Ovary (tissue), 9 donors: ENCODE measurements around the gene ARSI. TPM values are rescaled to one million over a fixed set of nuclear protein-coding genes. Genes with fewer than 3 reads are reported as not detected.
"Not testable (repeated sequence)": the region's sequence is repeated elsewhere in the genome, so short reads cannot be mapped to it uniquely, and the experiment has no call there.

Experiments used
- DNase-seq, 5 donors: peaks; one replicate each; pipeline ENCODE4 v3.0.0-alpha.2; 2019 to 2020
- H3K27ac ChIP-seq, 2 donors: fragments of 200-600 bp; one replicate each; pipeline versions ENCODE4 v1.5.1 to v1.8.0; 2019 to 2022
- H3K27me3 ChIP-seq: fragments of 200-600 bp; one replicate; pipeline ENCODE4 v1.8.0; 2022
- H3K36me3 ChIP-seq: fragments of 200-600 bp; sonication (generic); one replicate; pipeline ENCODE4 v1.5.1; 2019
- H3K4me1 ChIP-seq: one replicate; pipeline ENCODE4 v1.8.1; 2013; ENCODE audit warnings: mild to moderate bottlenecking, moderate library complexity; ENCODE audit not compliant: insufficient read depth
- H3K4me3 ChIP-seq: fragments of 200-600 bp; sonication (generic); one replicate; pipeline ENCODE4 v1.5.1; 2017
- H3K9me3 ChIP-seq, 2 donors: fragments of 200-600 bp in 1 of 2; sonication (generic) in 1 of 2; one replicate each; pipeline versions ENCODE4 v1.5.1 to v1.8.1; 2013 to 2019; ENCODE audit warnings: mild to moderate bottlenecking in 1 of 2, moderate library complexity in 1 of 2
- EP300 ChIP-seq: sonication (generic); formaldehyde crosslinking; IDR thresholded peaks from one replicate; pipeline ENCODE4 v1.6.1; 2017; ENCODE audit warnings: antibody characterized with exemption
- POLR2A ChIP-seq: fragments of 450-650 bp; IDR thresholded peaks from one replicate; pipeline ENCODE4 v1.6.1; 2017; ENCODE audit warnings: antibody characterized with exemption, mild to moderate bottlenecking, moderate library complexity
- WGBS, 3 donors: extraction: QIAGEN DNeasy Blood & Tissue Kit in 1 of 3; methylation state at CpG; one replicate each; pipeline versions ENCODE4 v1.1.5 to v1.1.7; 2013 to 2017; 5-methylcytosine and 5-hydroxymethylcytosine counted together
- intact Hi-C, 4 donors: fragments of 100-400 bp; cut with DNase I; formaldehyde crosslinking; loops; one replicate each; pipeline versions ENCODE4 v1.11.0 to v1.15.1; 2022 to 2023
- polyA plus RNA-seq, 2 donors: library from polyadenylated mRNA; stranded (reverse); fragments of 200-250 nt in 1 of 2; fragments of 350-450 nt in 1 of 2; fragmentation: Illumina TruSeq in 1 of 2; extraction: RNeasy Lipid Tissue Mini Kit (QIAGEN cat#74804) in 1 of 2; gene quantifications; one replicate each; pipeline ENCODE4 v1.2.3, GENCODE V29; 2013 to 2014
- total RNA-seq, 7 donors: library from RNA; depleted of rRNA in 2 of 7; stranded (reverse); fragments of >200 nt in 2 of 7; fragmentation: NEBNext Ultra II Directional in 3 of 7; extraction: Animal tissue kit (Norgen Biotek cat#: 25700) in 3 of 7; gene quantifications; one replicate each; pipeline versions ENCODE4 v1.1.0 to v1.2.4, GENCODE V29; 2016 to 2023
- TF ChIP-seq, protein P1 (sequence below), 3 donors: fragments of 450-650 bp in 2 of 3; fragments of 200-600 bp in 1 of 3; IDR thresholded peaks; one replicate each; pipeline versions ENCODE4 v1.5.1 to v1.8.0; 2016 to 2022; ENCODE audit warnings: antibody characterized with exemption in 3 of 3, mild to moderate bottlenecking in 1 of 3
- donor health status: DM: no; HTN: no; CAD: no; lungs with moderate emphysema.
- donor health status: DM: no; HTN: no; CAD: no.
- donor health status: Bipolar disorder and iron deficiency.
- donor health status: DM: yes; HTN: yes; CAD: no.
- donor health status: DM: no; HTN: no; CAD: no.
- donor health status: DM: yes; HTN: yes; CAD: no.

Gene ARSI
- total and polyA plus RNA-seq, 9 donors = 0.15 to 1.4 (median 0.63) TPM

DNA sequence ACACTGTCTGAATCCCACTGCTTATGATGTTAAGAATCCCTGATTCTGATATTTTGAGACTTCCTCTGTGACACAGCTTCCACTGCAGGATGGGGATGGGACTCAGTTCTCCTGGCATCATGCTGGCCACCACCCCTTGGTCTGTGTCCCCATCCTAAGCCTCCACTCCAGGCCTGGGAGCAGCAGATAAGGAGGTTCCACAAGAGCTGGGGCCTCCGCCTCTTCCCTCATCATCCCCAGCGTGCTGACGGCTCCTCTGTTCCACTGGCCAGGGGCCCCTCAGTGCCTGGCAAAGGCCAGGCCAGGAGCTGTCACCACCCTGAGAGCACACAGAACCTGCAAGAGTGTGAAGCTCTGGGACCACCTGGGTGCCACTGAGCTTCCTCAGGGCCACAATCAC lies 53.8 kb downstream of the ARSI start:
- intact Hi-C loops = no loop called here
- peaks cover 2% of the 10 kb centered on the region for H3K4me1 ChIP-seq
- 93 to 98% (median 98%) methylated on average over 3 of the region's 3 CpGs for WGBS, 3 donors
- DNase-seq = no peak
- H3K36me3 ChIP-seq = no peaks in the 10 kb centered on the region
- TF ChIP-seq, protein P1, sequence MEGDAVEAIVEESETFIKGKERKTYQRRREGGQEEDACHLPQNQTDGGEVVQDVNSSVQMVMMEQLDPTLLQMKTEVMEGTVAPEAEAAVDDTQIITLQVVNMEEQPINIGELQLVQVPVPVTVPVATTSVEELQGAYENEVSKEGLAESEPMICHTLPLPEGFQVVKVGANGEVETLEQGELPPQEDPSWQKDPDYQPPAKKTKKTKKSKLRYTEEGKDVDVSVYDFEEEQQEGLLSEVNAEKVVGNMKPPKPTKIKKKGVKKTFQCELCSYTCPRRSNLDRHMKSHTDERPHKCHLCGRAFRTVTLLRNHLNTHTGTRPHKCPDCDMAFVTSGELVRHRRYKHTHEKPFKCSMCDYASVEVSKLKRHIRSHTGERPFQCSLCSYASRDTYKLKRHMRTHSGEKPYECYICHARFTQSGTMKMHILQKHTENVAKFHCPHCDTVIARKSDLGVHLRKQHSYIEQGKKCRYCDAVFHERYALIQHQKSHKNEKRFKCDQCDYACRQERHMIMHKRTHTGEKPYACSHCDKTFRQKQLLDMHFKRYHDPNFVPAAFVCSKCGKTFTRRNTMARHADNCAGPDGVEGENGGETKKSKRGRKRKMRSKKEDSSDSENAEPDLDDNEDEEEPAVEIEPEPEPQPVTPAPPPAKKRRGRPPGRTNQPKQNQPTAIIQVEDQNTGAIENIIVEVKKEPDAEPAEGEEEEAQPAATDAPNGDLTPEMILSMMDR (IDR thresholded peaks at IDR 0.05) = no peak
- TF ChIP-seq EP300 (no peak), POLR2A (no peak)
- H3K9me3 ChIP-seq = no peaks in the 10 kb centered on the region
- no peak overlapping the region for H3K27ac ChIP-seq
- no peaks in the 10 kb centered on the region for H3K27me3 ChIP-seq
- no peak overlapping the region for H3K4me3 ChIP-seq

DNA sequence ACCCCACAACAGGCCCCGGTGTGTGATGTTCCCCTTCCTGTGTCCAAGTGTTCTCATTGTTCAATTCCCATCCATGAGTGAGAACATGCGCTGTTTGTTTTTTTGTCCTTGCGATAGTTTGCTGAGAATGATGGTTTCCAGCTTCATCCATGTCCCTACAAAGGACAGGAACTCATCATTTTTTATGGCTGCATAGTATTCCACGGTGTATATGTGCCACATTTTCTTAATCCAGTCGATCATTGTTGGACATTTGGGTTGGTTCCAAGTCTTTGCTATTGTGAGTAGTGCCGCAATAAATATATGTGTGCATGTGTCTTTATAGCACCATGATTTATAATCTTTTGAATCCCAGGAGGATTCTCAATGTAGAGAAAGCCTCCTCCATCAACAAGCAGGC lies 54.2 kb downstream of the ARSI start:
- H3K27ac ChIP-seq, H3K36me3 ChIP-seq, H3K4me1 ChIP-seq, DNase-seq, H3K9me3 ChIP-seq, H3K4me3 ChIP-seq, intact Hi-C loops, H3K27me3 ChIP-seq: not testable (repeated sequence)
- WGBS, 3 donors = 92 to 98% (median 95%) methylated on average over 6 of the region's 6 CpGs

DNA sequence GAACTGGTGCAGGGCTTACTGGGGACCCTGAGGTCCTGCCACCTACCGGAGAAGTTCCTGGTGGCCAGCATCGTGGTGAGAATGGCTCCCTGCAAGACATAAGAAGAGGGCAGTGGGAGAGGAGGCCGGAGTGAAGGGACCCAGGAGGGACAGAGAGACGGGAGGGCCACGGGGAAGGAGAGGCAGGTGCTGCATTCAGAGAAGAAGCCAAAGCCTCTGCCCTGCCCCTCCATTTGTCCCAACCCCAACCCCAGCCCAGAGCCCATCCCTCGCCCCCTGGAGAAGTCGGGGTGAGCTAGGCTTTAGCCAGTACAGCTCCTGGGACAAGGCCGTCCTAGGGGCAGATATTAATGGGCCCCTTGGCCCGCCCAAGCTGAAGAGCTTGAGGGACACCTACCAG lies 55.0 kb downstream of the ARSI start:
- intact Hi-C loops = no loop called here
- Histone ChIP-seq H3K9me3 (no peaks in the 10 kb centered on the region), H3K4me3 (no peak overlapping the region), H3K27ac (no peak overlapping the region), H3K4me1 (peaks cover 2% of the 10 kb centered on the region), H3K36me3 (no peaks in the 10 kb centered on the region), H3K27me3 (no peaks in the 10 kb centered on the region)
- TF ChIP-seq, protein P1 (IDR thresholded peaks at IDR 0.05) = no peak
- WGBS, 3 donors = 93 to 96% (median 94%) methylated on average over 9 of the region's 9 CpGs
- DNase-seq = no peak

DNA sequence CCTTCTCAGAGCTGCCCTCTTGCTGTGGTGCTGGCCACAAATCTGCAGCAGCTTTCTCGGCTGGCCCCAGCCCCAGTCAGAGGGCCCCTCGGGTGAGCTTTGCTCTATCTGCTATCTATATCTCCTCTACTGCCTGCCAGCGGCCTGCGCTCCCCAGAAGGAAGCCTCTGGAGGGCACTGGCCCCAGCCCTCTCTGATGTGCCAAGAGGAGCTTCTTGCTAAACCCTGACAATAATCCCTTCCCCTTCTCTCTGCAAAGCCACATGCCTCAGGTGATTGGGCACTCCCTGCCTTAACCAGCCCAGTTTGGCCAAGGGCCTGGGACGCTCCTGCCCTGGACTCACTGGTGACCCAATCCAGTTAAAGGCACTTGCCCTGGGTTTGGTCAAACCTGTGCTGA lies 55.9 kb downstream of the ARSI start:
- intact Hi-C loops = no loop called here
- TF ChIP-seq, protein P1 (IDR thresholded peaks at IDR 0.05) = no peak
- TF ChIP-seq POLR2A (no peak), EP300 (no peak)

DNA sequence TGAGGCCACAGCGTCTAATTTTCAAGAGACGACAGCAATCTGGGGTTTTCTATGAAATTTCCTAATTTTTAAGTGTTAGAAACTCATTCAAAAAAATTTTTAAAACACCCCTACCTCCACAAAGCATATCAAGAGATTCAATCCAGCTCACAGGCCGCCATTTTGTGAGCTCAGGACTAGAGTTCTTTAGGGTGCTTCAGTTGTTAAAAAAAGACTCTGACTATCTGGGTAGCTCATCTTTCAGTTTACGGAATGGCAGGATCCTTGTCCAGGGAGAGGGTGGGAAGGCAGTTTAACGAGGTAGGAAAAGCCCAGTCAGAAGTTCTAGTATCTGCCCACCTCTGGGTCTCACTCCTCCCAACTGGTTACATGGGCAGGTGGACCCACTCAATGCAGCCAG lies 56.3 kb downstream of the ARSI start:
- no peaks in the 10 kb centered on the region for H3K27me3 ChIP-seq
- no peak overlapping the region for H3K27ac ChIP-seq
- no peak for DNase-seq
- no peaks in the 10 kb centered on the region for H3K36me3 ChIP-seq
- H3K4me1 ChIP-seq = peaks cover 2% of the 10 kb centered on the region
- intact Hi-C loops = no loop called here
- no peak overlapping the region for H3K4me3 ChIP-seq
- 92 to 95% (median 92%) methylated on average over 5 of the region's 5 CpGs for WGBS, 3 donors
- no peaks in the 10 kb centered on the region for H3K9me3 ChIP-seq
- TF ChIP-seq EP300 = no peak
- TF ChIP-seq, protein P1 (IDR thresholded peaks at IDR 0.05) = no peak
- no peak for TF ChIP-seq POLR2A

More for the DNA sequence above, 55.9 kb downstream of the ARSI start:
- Histone ChIP-seq H3K27me3 (no peaks in the 10 kb centered on the region), H3K36me3 (no peaks in the 10 kb centered on the region), H3K4me3 (no peak overlapping the region), H3K9me3 (no peaks in the 10 kb centered on the region), H3K4me1 (peaks cover 2% of the 10 kb centered on the region), H3K27ac (no peak overlapping the region)
- WGBS, 3 donors = 81 to 93% (median 86%) methylated on average over 5 of the region's 5 CpGs
- no peak for DNase-seq

Other genes with a start within 250 kb of the ARSI start
- 10 to 100 TPM in 5 of 7 donors, 1 to 10 TPM in 2; 7.6 to 25.3 (median 16.4) TPM for gene CSF1R, start 216.4 kb downstream of the ARSI start, total RNA-seq
- 10 to 100 TPM in 1 of 2 donors, 1 to 10 TPM in 1; 8.1 to 41.9 TPM for gene CSF1R, start 216.4 kb downstream of the ARSI start, polyA plus RNA-seq
- gene PDGFRB, start 147.1 kb downstream of the ARSI start, total RNA-seq = 100 to 1,000 TPM; 102 to 302 (median 212) TPM
- 100 to 1,000 TPM; 111 to 183 TPM for gene PDGFRB, start 147.1 kb downstream of the ARSI start, polyA plus RNA-seq
- gene CDX1, start 136.1 kb downstream of the ARSI start, total RNA-seq = 1 to 10 TPM in 1 of 7 donors, under 1 TPM in 6; 0.23 to 1.4 (median 0.66) TPM
- gene CDX1, start 136.1 kb downstream of the ARSI start, polyA plus RNA-seq = under 1 TPM; 0.18 to 0.44 TPM
- gene SLC6A7, start 112.8 kb downstream of the ARSI start, total RNA-seq = not detected
- under 1 TPM in 1 of 2 donors, not detected in 1; 0.02 TPM for gene SLC6A7, start 112.8 kb downstream of the ARSI start, polyA plus RNA-seq
- gene CAMK2A, start 13.1 kb downstream of the ARSI start, total RNA-seq = 1 to 10 TPM in 3 of 7 donors, under 1 TPM in 4; 0.12 to 1.3 (median 0.62) TPM
- gene CAMK2A, start 13.1 kb downstream of the ARSI start, polyA plus RNA-seq = 1 to 10 TPM in 1 of 2 donors, under 1 TPM in 1; 0.15 to 1.2 TPM
- 10 to 100 TPM; 16.9 to 38.3 (median 31.2) TPM for gene TCOF1, start 54.8 kb upstream of the ARSI start, total RNA-seq
- 10 to 100 TPM; 16.7 to 25.4 TPM for gene TCOF1, start 54.8 kb upstream of the ARSI start, polyA plus RNA-seq
- gene CD74, start 110.0 kb upstream of the ARSI start, total RNA-seq = 100 to 1,000 TPM in 6 of 7 donors, 10 to 100 TPM in 1; 96.9 to 750 (median 384) TPM
- gene CD74, start 110.0 kb upstream of the ARSI start, polyA plus RNA-seq = 1,000 to 10,000 TPM in 1 of 2 donors, 100 to 1,000 TPM in 1; 280 to 1,292 TPM
- 1,000 to 10,000 TPM; 2,727 to 9,295 (median 4,211) TPM for gene RPS14, start 146.8 kb upstream of the ARSI start, total RNA-seq
- gene RPS14, start 146.8 kb upstream of the ARSI start, polyA plus RNA-seq = 1,000 to 10,000 TPM; 2,234 to 8,183 TPM
- 100 to 1,000 TPM in 3 of 7 donors, 10 to 100 TPM in 4; 31.0 to 139 (median 92.8) TPM for gene NDST1, start 205.2 kb upstream of the ARSI start, total RNA-seq
- gene NDST1, start 205.2 kb upstream of the ARSI start, polyA plus RNA-seq = 10 to 100 TPM; 31.8 to 44.1 TPM